GM19351 (cell line): ENCODE measurements around the gene ERICH4.
"Not testable (repeated sequence)": the region's sequence is repeated elsewhere in the genome, so short reads cannot be mapped to it uniquely, and the experiment has no call there.

ENCODE experiments used
- ATAC-seq: cut with Tn5 transposase; IDR thresholded peaks from one replicate; pipeline ENCODE4 v1.9.1; 2021; ENCODE audit warnings: mild to moderate bottlenecking, moderate library complexity; ENCODE audit not compliant: unreplicated experiment

The ERICH4 gene

DNA sequence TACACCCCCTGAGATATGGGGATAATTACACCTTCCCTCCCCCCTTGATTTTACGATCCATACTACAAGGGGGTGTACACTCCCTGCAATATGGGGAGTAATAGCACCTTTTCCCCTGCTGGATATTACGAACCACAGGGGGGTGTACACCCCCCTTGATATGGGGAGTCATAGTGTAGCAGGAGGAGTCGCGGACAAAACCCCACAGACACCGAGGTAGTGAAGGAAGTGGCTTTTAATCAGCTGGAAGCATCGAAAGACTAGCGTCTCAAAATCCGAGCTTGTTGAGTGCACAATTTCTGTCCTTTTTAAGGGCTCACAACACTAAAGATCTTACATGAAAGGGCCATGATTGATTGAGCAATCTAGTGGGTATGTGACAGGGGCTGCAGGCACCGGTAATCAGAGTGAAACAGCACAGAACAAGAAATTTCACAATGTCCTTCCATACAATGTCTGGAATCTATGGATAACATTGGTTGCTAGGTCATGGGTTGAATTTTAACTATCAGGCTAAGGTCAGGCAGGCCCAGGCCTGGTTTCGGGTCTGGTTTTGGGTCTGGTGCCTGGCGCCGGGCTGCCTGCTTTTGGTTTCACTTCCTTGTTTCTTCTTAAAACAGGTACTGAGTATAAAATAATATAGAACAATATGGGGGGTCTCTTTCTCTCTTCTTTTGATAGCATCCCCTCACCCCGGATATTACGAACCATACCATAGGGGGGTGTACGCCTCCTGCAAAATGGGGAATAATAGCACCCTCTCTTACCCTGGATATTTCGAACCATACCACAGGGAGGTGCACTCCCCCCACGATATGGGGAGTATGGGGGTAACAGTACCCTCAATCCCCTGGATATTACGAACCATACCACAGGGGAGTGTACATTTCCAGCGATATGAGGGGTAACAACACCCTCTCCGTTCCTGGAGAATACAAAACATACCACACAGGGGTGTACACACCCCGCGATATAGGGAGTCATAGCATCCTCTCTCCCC lies 20.6 kb downstream of the ERICH4 start:
- not testable (repeated sequence) for ATAC-seq

DNA sequence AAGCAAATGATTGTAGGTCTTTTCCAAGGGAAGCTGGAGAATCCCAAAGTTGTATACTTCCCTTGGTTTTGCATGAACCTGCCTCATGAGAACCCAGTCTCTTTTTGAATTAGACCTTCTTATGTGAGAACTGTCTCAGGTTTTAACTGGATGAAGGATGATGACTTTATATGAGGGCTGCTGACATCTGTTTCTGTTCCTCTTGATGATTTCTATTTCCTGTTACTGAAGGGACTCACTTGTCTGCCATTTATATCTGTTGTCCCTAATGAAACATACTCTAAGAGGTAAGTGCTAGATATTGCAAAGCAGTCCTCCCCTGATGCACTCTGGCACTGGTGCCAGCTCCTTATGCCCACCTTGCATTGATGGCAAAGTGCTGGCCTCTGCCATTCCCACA lies 33.6 kb downstream of the ERICH4 start:
- ATAC-seq = no peak

DNA sequence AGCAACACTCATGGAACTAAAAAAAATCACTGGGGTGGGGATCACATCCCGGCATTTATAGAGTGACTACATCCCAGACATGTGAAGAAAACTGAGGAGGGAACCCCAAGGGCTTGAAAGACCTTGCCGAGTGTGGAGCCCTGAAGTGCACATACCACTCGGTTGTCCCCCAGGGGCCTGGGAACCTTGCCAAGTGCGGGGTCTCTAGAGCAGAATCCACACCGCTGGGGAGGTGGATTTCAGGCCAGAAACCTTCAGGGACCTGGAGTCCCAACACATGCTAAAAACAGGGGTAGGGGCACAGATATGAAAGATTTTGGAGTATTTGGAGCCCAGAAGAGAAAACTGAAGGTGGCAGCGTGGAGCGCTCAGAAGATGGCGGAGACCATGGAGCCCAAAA lies 35.2 kb downstream of the ERICH4 start:
- ATAC-seq = no peak

DNA sequence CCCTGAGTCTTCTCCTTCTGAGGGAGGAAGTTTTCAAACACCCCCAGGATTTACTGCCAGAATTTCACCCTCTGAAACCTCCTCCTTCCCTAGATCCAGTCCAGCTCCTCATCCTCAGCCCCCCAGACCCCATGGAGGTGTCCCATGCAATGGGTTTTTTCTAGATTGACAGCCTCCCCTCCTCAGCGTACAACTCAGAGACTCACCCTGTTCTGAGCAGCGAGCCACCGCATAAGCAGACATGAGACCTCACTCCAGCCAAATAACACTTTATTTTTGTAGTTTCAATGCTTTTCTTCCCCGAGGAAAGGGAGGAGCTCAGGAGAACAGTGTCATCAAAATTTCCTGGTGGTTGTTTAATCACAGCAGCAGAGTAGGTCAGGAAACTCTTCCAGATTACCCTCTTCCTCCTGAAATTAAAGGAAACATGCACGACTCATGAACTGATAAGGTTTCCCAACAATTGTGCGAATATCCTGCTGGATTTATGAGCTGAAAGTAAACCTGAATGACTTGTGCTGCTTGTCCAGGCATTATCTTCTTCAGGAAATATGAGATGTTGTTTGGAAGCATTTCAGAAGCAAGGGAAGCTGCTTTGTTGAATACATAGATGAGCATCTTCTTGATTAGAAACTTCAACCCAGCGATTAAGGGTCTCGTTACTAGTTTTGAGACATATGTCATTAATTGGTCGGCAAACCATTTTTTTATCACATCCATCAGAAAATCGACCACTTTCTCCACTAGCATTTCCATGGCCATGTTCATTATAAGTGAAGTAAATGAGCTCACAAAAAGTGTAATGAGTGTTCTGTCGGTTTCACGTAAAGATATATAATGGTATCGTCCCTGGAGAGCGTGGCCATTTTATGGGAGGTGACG lies 36.2 kb downstream of the ERICH4 start:
- ATAC-seq = no peak

DNA sequence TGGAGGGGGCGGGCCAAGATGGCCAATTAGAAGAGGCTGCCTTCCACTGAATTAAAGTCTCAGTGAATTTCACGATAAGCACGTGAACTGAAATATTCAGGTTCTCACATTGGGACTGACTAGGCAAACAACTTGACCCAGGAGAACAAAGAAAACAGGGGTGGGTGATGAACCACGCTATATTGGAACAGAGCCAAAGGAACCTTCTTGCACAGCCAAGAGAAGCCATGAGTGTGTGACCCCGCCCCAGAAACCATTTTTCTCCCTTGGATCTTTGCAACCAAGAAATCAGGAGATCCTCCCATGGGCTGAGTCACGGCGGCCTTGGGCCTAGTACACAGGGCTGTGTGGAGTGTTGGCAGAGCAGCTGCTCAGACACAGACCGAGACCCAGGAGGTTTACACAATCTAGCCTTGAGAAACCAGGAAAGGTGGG lies 36.8 kb downstream of the ERICH4 start:
- ATAC-seq = no peak

DNA sequence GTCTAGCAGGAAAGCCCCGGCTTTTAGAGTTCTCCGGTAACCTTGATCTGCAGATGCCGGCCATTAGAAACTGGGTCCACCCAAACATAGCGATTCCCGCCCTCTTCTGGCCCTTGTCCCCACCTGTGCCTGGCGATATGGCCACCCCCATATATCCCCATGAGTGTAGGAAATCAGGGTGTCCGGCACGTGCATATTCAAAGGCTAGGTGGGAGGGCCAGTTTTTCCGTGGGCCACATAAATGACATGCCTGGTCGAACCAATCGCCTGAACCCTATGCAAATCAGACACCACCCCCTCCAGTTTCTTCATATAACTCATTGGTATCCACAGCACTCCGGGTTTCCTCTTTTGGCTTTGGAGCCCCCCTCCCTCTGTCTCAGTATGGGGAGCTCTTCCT lies 37.4 kb downstream of the ERICH4 start:
- ATAC-seq = no peak

DNA sequence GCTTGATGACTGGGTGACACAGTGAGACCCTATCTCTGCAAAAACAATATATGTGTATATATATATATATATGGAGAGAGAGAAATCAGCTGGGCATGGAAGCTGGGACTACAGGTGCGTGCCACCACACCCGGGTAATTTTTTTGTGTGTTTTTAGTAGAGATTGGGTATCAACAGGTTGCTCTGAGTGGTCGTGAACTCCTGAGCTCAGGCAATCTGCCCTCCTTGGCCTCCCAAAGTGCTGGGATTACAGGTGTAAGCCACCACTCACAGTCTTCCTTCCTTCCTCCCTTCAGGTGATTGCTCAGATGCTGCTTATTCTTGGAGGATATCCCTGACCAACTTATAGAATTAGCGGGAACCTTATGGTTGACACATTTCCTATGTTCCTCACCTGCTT lies 41.9 kb downstream of the ERICH4 start:
- no peak for ATAC-seq

DNA sequence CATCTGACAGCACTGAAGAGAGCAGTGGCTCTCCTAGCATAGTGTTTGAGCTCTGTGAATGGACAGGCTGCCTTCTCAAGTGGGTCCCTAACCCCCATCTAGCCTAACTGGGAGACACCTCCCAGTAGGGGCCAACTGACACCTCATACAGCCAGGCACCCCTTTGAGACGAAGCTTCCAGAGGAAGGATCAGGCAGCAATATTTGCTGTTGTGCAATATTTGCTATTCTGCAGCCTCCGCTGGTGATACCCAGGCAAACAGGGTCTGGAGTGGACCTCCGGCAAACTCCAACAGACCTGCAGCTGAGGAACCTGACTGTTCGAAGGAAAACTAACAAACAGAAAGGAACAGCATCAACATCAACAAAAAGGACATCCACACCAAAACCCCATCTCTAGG lies 44.0 kb downstream of the ERICH4 start:
- ATAC-seq = not testable (repeated sequence)

DNA sequence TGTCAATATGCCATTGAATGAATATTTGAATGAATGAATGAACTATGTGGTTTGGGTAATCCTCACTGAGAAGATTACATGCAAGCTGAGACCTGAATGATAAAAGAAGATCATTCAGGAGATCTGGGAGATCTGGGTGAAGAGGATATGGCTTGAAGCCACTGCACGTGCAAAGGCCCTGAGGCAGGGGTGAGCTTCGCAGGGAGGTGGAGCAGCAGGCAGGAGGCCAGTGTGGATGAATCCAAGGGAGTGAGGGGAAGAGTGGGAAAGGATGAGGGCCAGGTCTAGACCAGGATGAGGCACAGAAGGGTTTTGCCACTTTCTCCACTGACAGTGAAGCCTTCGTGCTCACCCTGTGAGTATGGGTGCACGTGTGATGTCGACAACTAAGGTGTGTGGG lies 49.9 kb downstream of the ERICH4 start:
- no peak for ATAC-seq
